Transverse colon (tissue), 4 donors: Measurements from ENCODE around the gene SLC6A13.

ENCODE experiments used
- POLR2A ChIP-seq: fragments of 450-650 bp; IDR thresholded peaks from one replicate; pipeline ENCODE4 v1.6.1; 2016; ENCODE audit warnings: antibody characterized with exemption, mild to moderate bottlenecking, moderate library complexity
- POLR2AphosphoS5 ChIP-seq, 3 donors: sonication (generic); formaldehyde crosslinking; IDR thresholded peaks; one replicate each; pipeline ENCODE4 v1.6.1; 2016; ENCODE audit warnings: antibody characterized with exemption in 3 of 3
- TF ChIP-seq, protein P1 (sequence below), 5 experiments: fragments of 200-600 bp in 3 of 5; fragments of 450-650 bp in 2 of 5; sonication (generic) in 3 of 5; IDR thresholded peaks; 1 replicate in 2 of 5; 2 replicates in 3 of 5; pipeline ENCODE4 v1.5.1; 2016 to 2017; ENCODE audit warnings: antibody characterized with exemption in 5 of 5, inconsistent platforms in 3 of 5, mild to moderate bottlenecking in 2 of 5, moderate library complexity in 1 of 5

- TF ChIP-seq, protein P1, sequence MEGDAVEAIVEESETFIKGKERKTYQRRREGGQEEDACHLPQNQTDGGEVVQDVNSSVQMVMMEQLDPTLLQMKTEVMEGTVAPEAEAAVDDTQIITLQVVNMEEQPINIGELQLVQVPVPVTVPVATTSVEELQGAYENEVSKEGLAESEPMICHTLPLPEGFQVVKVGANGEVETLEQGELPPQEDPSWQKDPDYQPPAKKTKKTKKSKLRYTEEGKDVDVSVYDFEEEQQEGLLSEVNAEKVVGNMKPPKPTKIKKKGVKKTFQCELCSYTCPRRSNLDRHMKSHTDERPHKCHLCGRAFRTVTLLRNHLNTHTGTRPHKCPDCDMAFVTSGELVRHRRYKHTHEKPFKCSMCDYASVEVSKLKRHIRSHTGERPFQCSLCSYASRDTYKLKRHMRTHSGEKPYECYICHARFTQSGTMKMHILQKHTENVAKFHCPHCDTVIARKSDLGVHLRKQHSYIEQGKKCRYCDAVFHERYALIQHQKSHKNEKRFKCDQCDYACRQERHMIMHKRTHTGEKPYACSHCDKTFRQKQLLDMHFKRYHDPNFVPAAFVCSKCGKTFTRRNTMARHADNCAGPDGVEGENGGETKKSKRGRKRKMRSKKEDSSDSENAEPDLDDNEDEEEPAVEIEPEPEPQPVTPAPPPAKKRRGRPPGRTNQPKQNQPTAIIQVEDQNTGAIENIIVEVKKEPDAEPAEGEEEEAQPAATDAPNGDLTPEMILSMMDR (IDR thresholded peaks at IDR 0.05): no peak
- TF ChIP-seq POLR2AphosphoS5 (IDR thresholded peaks at IDR 0.05): no peak
- TF ChIP-seq POLR2A: no peak
Measured at GRCh38 chr12:241266-241665, 21.4 kb downstream of the SLC6A13 start.
